HG03460 (cell line): Measurements from ENCODE around the gene DPH6.
"Not testable (repeated sequence)": the region's sequence is repeated elsewhere in the genome, so short reads cannot be mapped to it uniquely, and the experiment has no call there.

Experiments
- ATAC-seq: cut with Tn5 transposase; IDR thresholded peaks from one replicate; pipeline ENCODE4 v1.9.1; 2021; ENCODE audit not compliant: unreplicated experiment

The DPH6 gene, protein sequence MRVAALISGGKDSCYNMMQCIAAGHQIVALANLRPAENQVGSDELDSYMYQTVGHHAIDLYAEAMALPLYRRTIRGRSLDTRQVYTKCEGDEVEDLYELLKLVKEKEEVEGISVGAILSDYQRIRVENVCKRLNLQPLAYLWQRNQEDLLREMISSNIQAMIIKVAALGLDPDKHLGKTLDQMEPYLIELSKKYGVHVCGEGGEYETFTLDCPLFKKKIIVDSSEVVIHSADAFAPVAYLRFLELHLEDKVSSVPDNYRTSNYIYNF

DNA sequence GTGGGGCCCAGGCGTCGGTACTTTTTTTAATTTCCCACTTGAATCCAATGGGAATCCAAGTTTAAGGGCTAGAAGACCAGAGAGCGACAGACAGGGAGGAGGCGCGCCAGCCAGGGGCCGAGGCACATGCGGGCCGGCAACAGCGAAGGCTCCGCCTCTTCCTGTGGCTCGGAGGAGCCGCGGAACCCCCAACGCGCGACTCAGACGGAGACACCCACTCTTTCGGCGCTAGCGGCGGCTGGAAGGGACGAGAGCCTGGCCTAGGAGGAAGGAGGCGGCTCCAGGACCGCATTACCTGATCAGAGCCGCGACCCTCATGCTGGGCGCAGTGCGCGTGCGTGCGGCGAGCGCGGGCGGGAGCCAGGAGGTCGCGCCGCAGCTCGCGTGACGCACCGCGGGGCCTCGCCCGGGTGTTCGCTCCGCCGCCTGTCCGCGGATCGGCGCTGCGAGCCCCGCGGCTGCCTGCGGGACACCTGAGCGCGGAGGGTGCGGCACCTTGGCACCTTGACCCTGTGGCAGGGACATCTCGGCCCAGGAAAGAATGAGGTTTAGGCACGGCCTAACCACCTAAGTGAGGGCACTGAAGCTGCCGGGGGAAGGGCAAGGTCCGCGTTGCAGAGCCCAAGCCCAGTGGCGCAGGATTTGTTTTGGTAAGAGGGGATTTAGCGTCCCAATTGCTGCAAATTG is at the start of gene DPH6:
Gene DPH6 (minus strand): TSS at position 342 of the 687 bp plus-strand sequence. CDS start 24 bp downstream, at position 318.
- ATAC-seq = peak; percentile 87

DNA sequence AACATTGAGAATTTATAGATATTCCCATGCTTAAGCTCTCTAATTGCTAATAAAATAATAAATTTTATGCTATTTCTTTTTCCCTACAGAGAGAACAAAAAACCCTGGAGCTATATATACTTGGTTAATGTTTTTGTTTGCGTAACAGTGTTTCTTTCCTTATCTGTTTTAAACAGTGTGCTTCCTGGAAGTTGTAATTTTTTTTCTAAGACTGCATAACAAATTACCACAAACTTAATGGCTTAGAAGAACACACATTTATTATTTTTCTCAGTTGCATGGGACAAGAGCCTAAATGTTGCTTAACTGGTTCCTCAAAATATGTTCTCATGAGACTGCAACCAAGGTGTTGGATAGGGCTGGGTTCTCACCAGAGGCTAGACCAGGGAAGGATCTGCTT is 49.7 kb upstream of the DPH6 start:
- no peak for ATAC-seq

DNA sequence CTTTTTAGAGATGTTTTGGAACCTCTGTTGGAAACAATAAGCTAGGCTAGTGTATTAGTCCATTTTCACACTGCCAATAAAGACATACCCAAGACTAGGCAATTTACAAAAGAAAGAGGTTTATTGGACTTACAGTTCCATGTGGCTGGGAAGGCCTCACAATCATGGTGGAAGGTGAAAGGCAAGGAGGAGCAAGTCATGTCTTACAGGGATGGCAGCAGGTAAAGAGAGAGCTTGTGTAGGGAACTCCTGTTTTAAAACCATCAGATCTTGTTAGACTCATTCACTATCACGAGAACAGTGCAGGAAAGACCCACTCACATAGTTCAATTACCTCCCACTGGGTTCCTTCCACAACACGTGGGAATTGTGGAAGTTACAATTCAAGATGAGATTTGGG is 46.0 kb upstream of the DPH6 start:
- ATAC-seq = not testable (repeated sequence)

DNA sequence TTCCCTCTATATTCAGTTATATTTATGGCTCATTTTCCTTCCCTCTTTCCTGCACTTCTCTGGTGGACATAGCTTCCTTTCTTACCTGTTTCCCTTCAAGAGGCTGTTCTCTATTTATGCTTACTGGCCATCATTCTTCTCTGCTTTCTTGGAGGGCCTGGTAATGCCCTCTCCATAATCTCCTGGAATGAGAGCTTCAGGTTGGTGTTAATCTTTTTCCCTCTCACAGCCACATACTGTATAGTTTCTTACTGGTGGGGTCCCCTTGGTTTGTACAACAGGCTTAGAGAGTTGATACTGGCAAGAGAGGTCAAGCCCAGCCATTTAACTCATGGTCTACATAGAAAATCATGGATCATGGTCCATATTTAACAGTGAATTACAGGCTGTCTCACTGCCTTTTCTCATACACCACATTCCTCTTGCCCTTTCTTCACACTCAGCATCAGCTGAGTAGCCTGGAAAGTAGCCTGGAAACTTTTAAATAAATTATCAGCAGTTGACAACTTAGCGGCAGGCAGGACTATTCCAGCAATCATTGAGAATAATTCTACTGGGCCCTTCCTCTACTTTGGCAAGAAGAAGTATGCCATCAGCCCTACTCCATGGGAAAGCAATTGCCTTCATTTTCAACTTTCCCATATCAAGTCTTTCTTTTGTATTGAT is 38.0 kb upstream of the DPH6 start:
- ATAC-seq = no peak

DNA sequence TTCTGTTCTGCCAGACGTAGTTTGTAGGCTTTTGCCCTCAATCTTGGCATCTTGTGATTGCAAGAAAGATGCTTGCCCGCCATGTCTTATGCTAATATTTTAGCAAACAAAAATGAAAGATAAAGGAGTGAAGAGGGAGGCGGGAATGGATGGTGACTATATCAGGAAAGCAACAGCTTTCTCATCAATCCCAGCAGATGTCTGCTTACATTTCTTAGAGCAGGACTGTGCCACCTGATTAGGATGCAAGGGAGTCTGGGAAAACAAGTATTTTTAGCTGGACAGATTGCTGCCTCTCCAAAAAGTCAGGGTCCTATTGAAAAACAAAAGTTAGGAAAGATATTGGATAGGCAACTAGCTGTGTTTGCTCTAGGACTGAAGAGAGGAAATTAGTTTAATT is 34.6 kb upstream of the DPH6 start:
- ATAC-seq = no peak

- ATAC-seq = no peak
Measured at GRCh38 chr15:35567392-35567791, 21.4 kb upstream of the DPH6 start.

- ATAC-seq = no peak
Measured at GRCh38 chr15:35566991-35567390, 21.0 kb upstream of the DPH6 start.

DNA sequence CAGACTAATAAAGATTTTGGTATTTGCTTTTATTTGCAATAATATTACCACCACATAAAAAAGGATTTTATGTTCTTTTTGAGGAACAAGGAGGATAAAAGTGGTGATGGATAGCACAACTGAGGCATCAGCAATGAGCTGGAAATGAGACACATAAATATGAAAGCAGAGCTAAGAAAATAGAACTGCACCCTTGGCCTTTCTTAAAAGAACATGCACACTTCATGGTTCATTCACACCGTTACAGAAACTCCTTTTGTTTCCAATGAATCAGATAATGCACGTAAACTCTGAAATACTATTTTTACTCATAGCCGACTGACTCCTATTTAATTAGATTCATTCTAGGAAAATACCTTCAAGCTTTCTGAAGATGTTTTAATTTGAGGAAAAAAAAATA is 19.9 kb upstream of the DPH6 start:
- ATAC-seq = no peak

GRCh38 chr15:35562641-35563040 is 16.7 kb upstream of the DPH6 start:
- ATAC-seq = no peak

GRCh38 chr15:35561308-35561707 is 15.3 kb upstream of the DPH6 start:
- no peak for ATAC-seq

DNA sequence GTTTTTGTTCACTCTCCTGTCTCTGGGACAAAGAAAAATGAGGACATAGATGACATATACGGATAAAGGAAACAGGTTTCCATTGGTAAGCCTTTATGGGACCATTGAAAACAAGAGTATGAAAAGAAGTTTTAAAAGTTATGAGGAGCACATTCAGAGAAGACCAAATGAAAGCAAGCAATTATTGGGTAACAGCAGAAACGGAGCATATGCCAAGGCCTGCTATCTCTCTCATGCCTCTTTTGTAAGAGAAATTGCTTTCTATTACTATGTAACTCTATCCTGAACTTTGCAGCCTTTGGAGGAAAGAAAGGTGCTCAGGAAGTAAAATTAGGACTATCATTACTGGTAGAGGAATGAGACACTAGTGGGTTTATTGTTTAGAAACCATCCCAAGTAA is 14.9 kb upstream of the DPH6 start:
- no peak for ATAC-seq

GRCh38 chr15:35560258-35560657 is 14.3 kb upstream of the DPH6 start:
- ATAC-seq = no peak

DNA sequence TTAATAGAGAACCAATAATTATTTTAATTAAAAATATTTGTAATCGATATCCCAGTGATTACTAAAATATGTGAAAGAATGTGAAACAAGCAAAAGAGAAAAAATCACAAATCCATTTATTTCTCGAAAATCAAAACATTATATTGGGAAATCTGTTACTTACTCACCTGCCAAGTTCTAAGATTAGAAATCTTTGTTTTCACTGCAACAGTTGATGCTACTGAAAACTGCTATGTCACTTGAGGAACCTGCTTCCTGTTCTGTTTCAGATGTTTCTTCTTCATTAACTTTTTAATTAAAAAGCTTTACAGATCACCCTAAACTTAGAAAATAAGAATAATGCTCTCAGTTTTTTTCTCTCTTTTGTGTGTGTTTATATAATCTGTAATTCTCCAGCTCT is 13.7 kb upstream of the DPH6 start:
- no peak for ATAC-seq

GRCh38 chr15:35557544-35557943 is 11.6 kb upstream of the DPH6 start:
- no peak for ATAC-seq

DNA sequence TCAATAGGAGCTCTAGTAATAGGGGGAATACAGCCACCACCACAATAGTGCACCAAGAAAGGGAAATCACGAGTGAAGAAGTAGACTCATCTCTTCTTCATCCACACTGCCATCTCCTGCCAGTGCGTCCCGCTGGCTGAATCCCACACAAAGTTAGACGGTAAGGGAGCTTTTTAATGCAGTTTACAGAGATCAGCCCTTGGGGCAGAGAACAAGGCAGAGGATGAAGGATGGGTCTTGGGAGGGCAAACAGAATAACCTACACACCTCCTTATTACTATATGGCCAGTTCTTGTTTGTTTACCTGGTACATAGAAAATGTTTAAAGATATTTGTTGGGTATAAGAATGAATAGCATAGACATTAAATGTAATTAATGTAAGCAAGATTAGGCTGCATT is 11.0 kb upstream of the DPH6 start:
- no peak for ATAC-seq

DNA sequence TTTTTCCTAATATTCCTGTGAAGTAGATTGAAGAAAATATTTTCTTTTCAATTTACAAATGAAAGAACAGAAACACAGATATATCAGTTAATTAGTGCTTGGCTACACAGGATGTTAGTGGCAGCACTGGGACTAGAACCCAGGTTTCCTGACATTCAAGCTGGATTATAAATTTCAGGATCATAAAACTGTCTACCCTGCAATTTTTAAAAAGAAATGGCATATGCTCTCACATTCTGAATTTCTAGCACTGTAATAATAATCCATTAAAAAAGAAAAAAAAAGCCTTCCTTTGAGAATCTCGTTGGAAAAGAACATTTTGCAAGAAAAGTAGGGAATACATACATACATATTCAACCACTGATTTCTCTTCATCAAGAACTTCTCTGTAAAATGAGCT is 9.3 kb upstream of the DPH6 start:
- no peak for ATAC-seq

GRCh38 chr15:35550957-35551356 is 5.0 kb upstream of the DPH6 start:
- no peak for ATAC-seq

DNA sequence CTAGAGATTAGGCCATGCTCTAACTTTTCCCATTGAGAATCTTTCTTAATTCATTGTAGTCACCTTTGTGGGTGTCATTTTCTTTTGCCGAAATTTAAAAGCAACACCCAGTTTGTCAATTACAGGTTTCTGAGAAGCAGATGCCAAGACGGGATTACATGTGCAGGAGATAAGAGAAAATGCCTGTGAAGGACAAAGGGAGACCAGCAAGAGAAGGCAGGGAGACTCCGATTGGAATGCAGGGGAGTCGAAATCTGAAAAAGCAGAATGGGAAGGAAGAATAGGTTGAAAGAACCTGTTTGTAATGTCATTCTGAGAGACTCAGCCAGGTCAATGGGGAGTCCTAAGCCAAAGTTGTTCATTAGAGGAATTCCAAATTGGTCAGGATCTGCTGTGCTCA is 3.6 kb upstream of the DPH6 start:
- no peak for ATAC-seq

DNA sequence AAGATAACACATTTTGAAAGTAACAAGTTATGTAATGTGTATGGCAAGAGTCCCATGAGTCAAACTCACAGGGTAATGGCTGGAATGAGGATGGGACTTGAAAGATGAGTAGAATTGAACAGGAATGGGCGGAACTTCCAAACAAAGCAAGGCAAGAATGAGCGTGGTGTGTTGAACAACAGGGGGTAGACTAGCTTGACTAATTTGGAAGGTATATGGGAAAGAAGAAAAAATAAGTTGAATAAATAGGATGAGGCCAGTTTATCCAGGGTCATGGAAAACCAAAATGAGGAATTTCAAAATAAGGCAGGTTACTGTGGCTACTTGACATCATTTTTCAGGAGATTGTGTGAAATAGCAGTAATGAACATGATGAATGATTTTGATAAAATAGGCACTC is 2.5 kb upstream of the DPH6 start:
- no peak for ATAC-seq

- ATAC-seq = no peak
Measured at GRCh38 chr15:35547775-35548364, 1.9 kb upstream of the DPH6 start.

DNA sequence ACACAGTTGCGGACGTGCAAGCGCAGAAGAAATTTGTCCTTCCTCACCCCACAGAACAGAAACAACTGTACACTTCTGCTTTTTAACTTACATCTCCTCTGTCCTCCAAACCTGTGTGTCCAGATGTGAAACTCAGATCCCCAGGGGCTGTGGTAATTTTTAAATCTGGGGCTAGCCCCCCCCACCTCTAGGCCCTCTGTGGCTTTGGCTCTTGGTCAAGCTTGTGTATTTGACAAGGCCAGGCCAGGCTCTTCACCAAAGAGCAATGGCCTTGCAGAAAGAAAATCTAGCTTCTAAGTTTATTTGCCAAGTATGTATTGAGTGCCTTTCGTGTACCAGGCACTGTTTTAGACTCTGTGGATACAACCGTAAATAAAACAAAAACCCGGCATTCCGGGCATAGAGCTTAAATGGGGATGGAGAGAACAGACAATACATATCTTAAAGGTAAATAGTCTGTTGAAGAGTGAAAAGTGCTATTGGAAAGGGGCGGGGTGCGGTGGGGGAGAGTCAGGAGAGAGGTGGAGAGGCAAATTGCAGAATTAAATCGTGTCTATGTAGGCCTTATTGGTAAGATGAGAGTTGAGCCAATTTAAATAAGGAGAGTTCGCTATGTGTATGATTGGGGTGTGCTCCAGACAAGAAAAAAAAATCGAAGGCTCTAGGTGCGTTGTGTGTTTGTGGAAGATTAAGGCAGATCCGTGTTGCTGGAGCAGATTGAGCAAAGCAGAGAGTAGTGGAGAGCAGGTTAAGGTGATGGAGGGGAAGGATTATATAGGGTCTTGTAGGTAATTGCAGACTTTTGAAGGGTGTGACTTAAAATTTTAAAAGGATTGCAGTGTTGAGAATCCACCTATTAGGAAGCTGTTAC is 781 bp upstream of the DPH6 start:
- no peak for ATAC-seq
